Transverse colon (tissue), 4 donors: Measurements from ENCODE around the gene ORC5. TPM values are rescaled to one million over a fixed set of nuclear protein-coding genes. Genes with fewer than 3 reads are reported as not detected.

ENCODE experiments used
- DNase-seq: peaks from one replicate; pipeline ENCODE4 v3.0.0-alpha.2; 2019
- H3K27ac ChIP-seq, 4 donors: fragments of 200-600 bp; sonication (generic); 2 replicates each; pipeline ENCODE4 v1.5.1; 2016 to 2018; ENCODE audit warnings: inconsistent platforms in 4 of 4
- H3K27me3 ChIP-seq: fragments of 200-600 bp; sonication (generic); 2 replicates; pipeline ENCODE4 v1.5.1; 2017; ENCODE audit warnings: inconsistent platforms
- H3K36me3 ChIP-seq, 4 donors: fragments of 200-600 bp; sonication (generic); 2 replicates each; pipeline ENCODE4 v1.5.1; 2017 to 2019; ENCODE audit warnings: inconsistent platforms in 4 of 4
- H3K4me1 ChIP-seq, 4 donors: fragments of 200-600 bp; sonication (generic); 2 replicates each; pipeline ENCODE4 v1.5.1; 2017 to 2020; ENCODE audit warnings: inconsistent platforms in 4 of 4
- H3K4me3 ChIP-seq, 4 donors: fragments of 200-600 bp; sonication (generic); 1 replicate in 1 of 4; 2 replicates in 3 of 4; pipeline versions ENCODE4 v1.5.1 to v1.6.1; 2017 to 2019; ENCODE audit warnings: inconsistent platforms in 4 of 4
- H3K9me3 ChIP-seq, 2 donors: fragments of 200-600 bp; sonication (generic); 2 replicates each; pipeline ENCODE4 v1.5.1; 2017 to 2019; ENCODE audit warnings: inconsistent platforms in 2 of 2
- EP300 ChIP-seq: sonication (generic); formaldehyde crosslinking; IDR thresholded peaks from one replicate; pipeline ENCODE4 v1.6.1; 2017; ENCODE audit warnings: antibody characterized with exemption, low read depth
- POLR2A ChIP-seq: fragments of 450-650 bp; IDR thresholded peaks from one replicate; pipeline ENCODE4 v1.6.1; 2016; ENCODE audit warnings: antibody characterized with exemption, mild to moderate bottlenecking, moderate library complexity
- POLR2AphosphoS5 ChIP-seq, 3 donors: sonication (generic); formaldehyde crosslinking; IDR thresholded peaks; one replicate each; pipeline ENCODE4 v1.6.1; 2016; ENCODE audit warnings: antibody characterized with exemption in 3 of 3
- WGBS, 2 donors: methylation state at CpG; one replicate each; pipeline ENCODE4 v1.1.5; 2018; ENCODE audit warnings: low coverage in 1 of 2; 5-methylcytosine and 5-hydroxymethylcytosine counted together
- in situ Hi-C, 4 donors: fragments of 200-750 bp; cut with MboI; loops; one replicate each; pipeline versions ENCODE4 v1.15.0 to v1.15.1; 2017; ENCODE audit warnings: low sequenced_read_pairs in 3 of 4, low pct_ligation_motif_present in 1 of 4, low pct_unique_long_range_greater_than_20kb in 1 of 4
- intact Hi-C: fragments of 100-400 bp; cut with DNase I; formaldehyde crosslinking; loops from one replicate; pipeline ENCODE4 v1.15.1; 2023; ENCODE audit warnings: low total_unique reads
- total RNA-seq, 4 donors: library from RNA; depleted of rRNA; stranded (reverse); fragments of >200 nt; gene quantifications; one replicate each; pipeline ENCODE4 v1.1.0, GENCODE V29; 2016
- TF ChIP-seq, protein P1 (sequence below), 5 experiments: fragments of 200-600 bp in 3 of 5; fragments of 450-650 bp in 2 of 5; sonication (generic) in 3 of 5; IDR thresholded peaks; 1 replicate in 2 of 5; 2 replicates in 3 of 5; pipeline ENCODE4 v1.5.1; 2016 to 2017; ENCODE audit warnings: antibody characterized with exemption in 5 of 5, inconsistent platforms in 3 of 5, mild to moderate bottlenecking in 2 of 5, moderate library complexity in 1 of 5

The ORC5 gene
- total RNA-seq, 4 donors from 2014 or later: 9.0 to 18.7 (median 11.3) TPM

DNA sequence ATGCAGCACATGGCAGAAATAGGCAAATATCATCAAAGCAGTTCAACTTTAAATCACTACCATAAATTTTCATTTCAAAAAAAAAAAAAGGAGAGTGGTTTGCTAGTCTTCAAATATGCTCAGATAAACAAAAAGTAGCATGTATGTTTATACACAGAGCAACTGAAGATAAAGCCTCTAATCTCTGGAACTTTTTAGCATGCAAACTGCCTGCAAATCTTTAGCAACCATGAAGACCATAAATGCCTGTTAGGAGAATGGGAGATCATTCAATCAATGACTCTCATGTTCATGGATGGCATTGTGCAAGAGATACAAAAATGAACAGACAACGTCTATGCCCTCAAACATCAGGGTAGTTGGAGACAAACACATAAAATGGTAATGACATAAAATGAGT is 57.3 kb downstream of the ORC5 start:
- H3K27me3 ChIP-seq: no peaks in the 10 kb centered on the region
- H3K4me3 ChIP-seq: no peak overlapping the region
- peaks cover 0 to 5% (median 0%) of the 10 kb centered on the region in 4 donors for H3K36me3 ChIP-seq
- in situ Hi-C loops (loop anchor here in 1 of 4 donors (25.0 kb wide), 1 partner anchor 588 kb away; no protein-coding TSS in a partner anchor), intact Hi-C loops (no loop called here)
- no peaks in the 10 kb centered on the region for H3K4me1 ChIP-seq
- 33 to 38% methylated on average over 1 of the region's 1 CpG for WGBS, 2 donors
- no peaks in the 10 kb centered on the region for H3K9me3 ChIP-seq
- no peak for DNase-seq
- H3K27ac ChIP-seq: no peak overlapping the region
- TF ChIP-seq, protein P1, sequence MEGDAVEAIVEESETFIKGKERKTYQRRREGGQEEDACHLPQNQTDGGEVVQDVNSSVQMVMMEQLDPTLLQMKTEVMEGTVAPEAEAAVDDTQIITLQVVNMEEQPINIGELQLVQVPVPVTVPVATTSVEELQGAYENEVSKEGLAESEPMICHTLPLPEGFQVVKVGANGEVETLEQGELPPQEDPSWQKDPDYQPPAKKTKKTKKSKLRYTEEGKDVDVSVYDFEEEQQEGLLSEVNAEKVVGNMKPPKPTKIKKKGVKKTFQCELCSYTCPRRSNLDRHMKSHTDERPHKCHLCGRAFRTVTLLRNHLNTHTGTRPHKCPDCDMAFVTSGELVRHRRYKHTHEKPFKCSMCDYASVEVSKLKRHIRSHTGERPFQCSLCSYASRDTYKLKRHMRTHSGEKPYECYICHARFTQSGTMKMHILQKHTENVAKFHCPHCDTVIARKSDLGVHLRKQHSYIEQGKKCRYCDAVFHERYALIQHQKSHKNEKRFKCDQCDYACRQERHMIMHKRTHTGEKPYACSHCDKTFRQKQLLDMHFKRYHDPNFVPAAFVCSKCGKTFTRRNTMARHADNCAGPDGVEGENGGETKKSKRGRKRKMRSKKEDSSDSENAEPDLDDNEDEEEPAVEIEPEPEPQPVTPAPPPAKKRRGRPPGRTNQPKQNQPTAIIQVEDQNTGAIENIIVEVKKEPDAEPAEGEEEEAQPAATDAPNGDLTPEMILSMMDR (IDR thresholded peaks at IDR 0.05): no peak
- no peak for TF ChIP-seq POLR2A
- no peak for TF ChIP-seq EP300
- no peak for TF ChIP-seq POLR2AphosphoS5 (IDR thresholded peaks at IDR 0.05)

DNA sequence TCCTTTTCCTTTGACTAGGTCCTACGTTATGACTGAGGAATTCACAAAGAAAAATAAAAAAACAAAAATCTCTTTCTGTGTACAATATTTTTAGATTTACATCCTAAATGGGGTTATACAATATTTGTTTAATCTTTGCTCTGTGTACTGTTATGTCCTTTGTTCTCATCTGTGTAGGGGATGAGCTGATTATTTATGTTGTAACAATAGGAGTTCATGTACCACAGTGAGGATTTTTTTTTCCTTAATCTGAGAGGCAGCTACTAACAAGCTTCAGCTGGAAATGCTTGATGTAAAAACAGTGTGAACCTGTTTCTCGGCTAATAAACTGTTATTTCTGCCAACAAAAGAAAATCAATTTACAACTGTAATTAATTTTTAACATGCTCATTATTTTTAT is 58.0 kb downstream of the ORC5 start:
- no peak overlapping the region for H3K4me3 ChIP-seq
- in situ Hi-C loops (loop anchor here in 1 of 4 donors (25.0 kb wide), 1 partner anchor 588 kb away; no protein-coding TSS in a partner anchor), intact Hi-C loops (no loop called here)
- H3K9me3 ChIP-seq: no peaks in the 10 kb centered on the region
- no peak overlapping the region for H3K27ac ChIP-seq
- 69 to 79% methylated on average over 2 of the region's 2 CpGs for WGBS, 2 donors
- H3K4me1 ChIP-seq: no peaks in the 10 kb centered on the region
- no peak for TF ChIP-seq EP300
- TF ChIP-seq, protein P1 (IDR thresholded peaks at IDR 0.05): no peak
- no peak for TF ChIP-seq POLR2AphosphoS5 (IDR thresholded peaks at IDR 0.05)
- TF ChIP-seq POLR2A: no peak
- DNase-seq: no peak
- peaks cover 0 to 5% (median 0%) of the 10 kb centered on the region in 4 donors for H3K36me3 ChIP-seq
- H3K27me3 ChIP-seq: no peaks in the 10 kb centered on the region

GRCh38 chr7:104142147-104142546 is 65.7 kb downstream of the ORC5 start:
- no peak overlapping the region for H3K4me3 ChIP-seq
- WGBS, 2 donors: 58% methylated on average over 2 of the region's 2 CpGs
- H3K4me1 ChIP-seq: no peaks in the 10 kb centered on the region
- in situ Hi-C loops (no loop called here), intact Hi-C loops (no loop called here)
- H3K36me3 ChIP-seq: peaks cover 0 to 5% (median 0%) of the 10 kb centered on the region in 4 donors
- H3K27ac ChIP-seq: no peak overlapping the region
- TF ChIP-seq POLR2A: no peak
- no peak for TF ChIP-seq POLR2AphosphoS5 (IDR thresholded peaks at IDR 0.05)
- TF ChIP-seq, protein P1 (IDR thresholded peaks at IDR 0.05): no peak
- no peak for TF ChIP-seq EP300
- no peaks in the 10 kb centered on the region for H3K27me3 ChIP-seq
- H3K9me3 ChIP-seq: no peaks in the 10 kb centered on the region
- DNase-seq: no peak

DNA sequence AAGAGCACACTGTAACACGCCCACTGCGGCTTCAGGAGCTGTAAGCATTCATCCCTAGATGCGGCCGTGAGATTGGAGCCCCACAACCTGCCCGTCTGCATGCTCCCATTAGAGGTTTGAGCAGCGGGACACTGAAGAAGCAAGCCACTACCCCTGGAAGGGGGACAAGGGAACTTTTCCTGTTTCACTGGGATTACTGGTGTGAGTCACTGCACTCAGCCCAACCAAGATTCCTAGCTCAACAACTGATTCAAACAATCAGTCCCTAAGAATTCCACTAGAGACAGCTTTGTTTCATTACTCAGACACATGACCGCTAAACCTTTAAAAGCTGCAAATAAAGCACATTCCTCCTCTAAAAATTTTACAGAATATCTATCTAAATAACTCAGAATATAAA is 69.8 kb downstream of the ORC5 start:
- Histone ChIP-seq H3K4me1 (no peaks in the 10 kb centered on the region), H3K9me3 (no peaks in the 10 kb centered on the region), H3K4me3 (no peak overlapping the region), H3K27me3 (no peaks in the 10 kb centered on the region), H3K27ac (no peak overlapping the region), H3K36me3 (peaks cover 0 to 12% (median 4%) of the 10 kb centered on the region in 4 donors)
- no peak for TF ChIP-seq POLR2A
- TF ChIP-seq POLR2AphosphoS5 (IDR thresholded peaks at IDR 0.05): no peak
- no peak for TF ChIP-seq EP300
- TF ChIP-seq, protein P1 (IDR thresholded peaks at IDR 0.05): no peak
- intact Hi-C loops: no loop called here
- no peak for DNase-seq
- 89 to 100% methylated on average over 3 to 7 of the region's 7 CpGs for WGBS, 2 donors
- in situ Hi-C loops: no loop called here
